ENCODE results near the gene NSL1. TPM values are rescaled to one million over a fixed set of nuclear protein-coding genes. Genes with fewer than 3 reads are reported as not detected.
"Not testable (repeated sequence)": the region's sequence is repeated elsewhere in the genome, so short reads cannot be mapped to it uniquely, and the experiment has no call there.

The NSL1 gene
- polyA plus RNA-seq, 3 donors: 38.2 to 48.2 (median 47.1) TPM

- no peak for DNase-seq (ENCODE audit: extremely low read depth in 1 of 11, low read depth in 9 of 11, low spot score in 4 of 11)
These were observed 29.3 kb downstream of the NSL1 start for GRCh38 chr1:212762234-212762633.

DNA sequence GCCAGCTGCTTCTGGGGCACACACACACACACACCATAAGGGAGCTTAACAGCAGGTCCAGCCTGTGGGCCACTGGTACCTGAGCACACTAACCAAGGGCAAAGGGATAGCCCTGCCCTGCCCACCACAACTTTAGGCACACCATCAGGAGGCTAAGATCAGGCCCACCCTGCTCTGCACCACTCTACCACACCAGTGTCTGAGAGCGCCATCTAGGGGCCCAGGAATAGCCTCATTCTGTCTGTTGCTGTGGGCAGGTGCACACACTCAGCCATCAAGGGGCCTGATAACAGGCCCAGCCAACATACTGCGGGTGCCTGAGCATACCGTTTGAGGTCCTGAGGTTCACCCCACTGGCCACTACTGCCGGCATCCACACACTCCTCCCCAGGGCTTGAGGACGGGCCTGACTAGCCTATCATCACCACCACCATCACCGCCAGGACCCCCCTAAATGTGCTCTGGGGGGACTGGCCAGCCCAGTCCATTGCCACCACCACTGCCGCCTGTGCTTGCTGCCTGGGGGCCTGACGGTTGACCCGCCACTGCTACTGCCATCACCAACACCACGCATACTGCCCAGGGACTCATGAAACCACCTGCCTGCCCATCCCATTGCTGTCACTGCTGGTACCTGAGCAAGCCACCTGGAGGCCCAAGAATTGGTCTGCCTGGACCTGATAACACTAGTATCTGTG, 31.3 kb downstream of the NSL1 start:
- no peak for DNase-seq (ENCODE audit: extremely low read depth in 1 of 11, low read depth in 9 of 11, low spot score in 4 of 11)

GRCh38 chr1:212759683-212760082, 31.9 kb downstream of the NSL1 start:
- no peak for DNase-seq (ENCODE audit: extremely low read depth in 1 of 11, low read depth in 9 of 11, low spot score in 4 of 11)

- no peak for DNase-seq (ENCODE audit: extremely low read depth in 1 of 11, low read depth in 9 of 11, low spot score in 4 of 11)
These were observed 36.9 kb downstream of the NSL1 start for GRCh38 chr1:212754680-212755079.

DNA sequence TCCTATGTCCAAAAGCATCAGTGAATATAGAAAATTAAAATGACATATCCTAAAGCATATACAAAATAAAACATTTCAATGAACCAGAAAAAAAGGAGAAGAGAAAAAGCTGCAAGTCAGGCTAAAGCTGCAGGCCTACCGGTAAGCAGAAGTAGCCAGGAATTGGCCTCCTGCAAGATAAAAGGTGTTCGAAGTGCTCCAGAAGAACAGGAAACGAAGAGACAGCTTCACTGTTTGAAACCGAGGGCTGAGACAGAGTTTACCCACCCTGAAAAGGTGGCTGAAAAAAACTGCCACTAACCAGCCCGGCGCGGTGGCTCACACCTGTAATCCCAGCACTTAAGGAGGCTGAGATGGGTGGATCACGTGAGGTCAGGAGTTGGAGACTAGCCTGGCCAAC, 37.4 kb downstream of the NSL1 start:
- no peak for DNase-seq (ENCODE audit: extremely low read depth in 1 of 11, low read depth in 9 of 11, low spot score in 4 of 11)

DNA sequence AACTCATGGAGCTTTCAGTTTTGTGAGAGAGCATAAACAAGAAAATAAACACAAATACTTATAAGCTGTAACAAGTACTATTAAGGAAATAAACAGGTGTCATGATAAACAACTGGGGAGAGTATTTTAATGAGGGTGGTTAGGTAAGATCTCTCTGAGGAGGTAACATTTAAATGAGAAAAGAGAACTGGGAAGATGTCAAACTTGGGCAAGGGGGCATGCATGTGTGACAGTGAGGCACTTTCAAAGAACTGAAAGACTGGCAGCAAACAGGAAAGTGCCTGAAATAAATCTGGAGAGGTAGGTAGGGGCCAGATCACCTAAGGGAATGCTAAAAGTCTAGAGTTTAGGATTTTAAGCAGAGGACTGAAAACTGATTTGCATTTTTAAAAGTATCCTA, 37.8 kb downstream of the NSL1 start:
- no peak for DNase-seq (ENCODE audit: extremely low read depth in 1 of 11, low read depth in 9 of 11, low spot score in 4 of 11)

- DNase-seq (ENCODE audit: extremely low read depth in 1 of 11, low read depth in 9 of 11, low spot score in 4 of 11): no peak
These were observed 38.6 kb downstream of the NSL1 start for GRCh38 chr1:212752934-212753497.

DNA sequence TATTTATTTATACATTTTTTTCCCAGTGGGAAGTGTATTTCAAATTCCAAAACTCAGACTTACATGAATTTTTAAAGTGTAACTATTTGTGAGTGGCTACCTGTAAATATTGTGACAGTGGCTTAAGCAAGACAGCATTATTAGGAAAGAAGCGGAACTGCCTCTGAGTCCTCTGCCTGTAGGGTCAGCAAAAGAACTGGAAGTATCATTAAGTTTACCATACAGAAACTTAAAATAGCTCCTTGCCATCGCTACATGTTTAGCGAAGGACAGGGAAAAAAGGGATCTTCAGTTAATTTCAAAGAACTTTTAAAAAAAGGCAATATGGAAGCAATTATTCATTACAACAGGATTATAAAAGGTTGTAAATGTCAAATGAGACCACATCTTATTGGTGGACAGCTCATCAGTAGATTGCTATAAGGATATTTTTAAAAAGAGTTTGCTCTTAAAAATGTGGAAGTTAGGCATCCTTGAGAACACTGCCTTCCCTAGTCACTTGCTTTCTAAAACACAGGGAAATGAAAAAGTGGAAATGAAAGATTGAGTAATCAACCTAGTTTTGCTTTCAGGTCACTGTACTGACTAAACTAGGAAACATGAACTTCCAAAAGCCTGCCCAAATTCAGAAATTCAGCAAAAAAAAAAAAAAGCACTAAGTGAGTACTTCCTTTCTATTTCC, 39.2 kb downstream of the NSL1 start:
- no peak for DNase-seq (ENCODE audit: extremely low read depth in 1 of 11, low read depth in 9 of 11, low spot score in 4 of 11)

- DNase-seq (ENCODE audit: extremely low read depth in 1 of 11, low read depth in 9 of 11, low spot score in 4 of 11): peak; percentile 25 to 55 (median 33)
These were observed 41.6 kb downstream of the NSL1 start for GRCh38 chr1:212749821-212750535.

DNA sequence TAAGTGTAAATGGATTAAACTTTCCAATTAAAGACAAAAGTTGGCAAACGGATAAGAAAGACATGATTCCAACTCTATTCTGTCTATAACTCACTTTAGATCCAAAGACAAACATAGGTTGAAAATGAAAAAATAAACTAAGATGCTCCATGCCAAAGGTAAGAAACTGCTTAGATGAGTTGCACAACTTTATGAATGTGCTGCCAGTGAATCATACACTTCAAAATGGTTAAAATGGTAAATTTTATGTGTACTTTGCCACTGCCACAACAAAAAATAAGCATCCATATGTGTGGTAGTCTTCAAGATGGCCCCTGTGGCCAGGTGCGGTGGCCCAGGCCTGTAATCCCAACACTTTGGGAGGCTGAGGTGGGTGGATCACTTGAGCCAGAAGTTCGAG, 45.0 kb downstream of the NSL1 start:
- no peak for DNase-seq (ENCODE audit: extremely low read depth in 1 of 11, low read depth in 9 of 11, low spot score in 4 of 11)

DNA sequence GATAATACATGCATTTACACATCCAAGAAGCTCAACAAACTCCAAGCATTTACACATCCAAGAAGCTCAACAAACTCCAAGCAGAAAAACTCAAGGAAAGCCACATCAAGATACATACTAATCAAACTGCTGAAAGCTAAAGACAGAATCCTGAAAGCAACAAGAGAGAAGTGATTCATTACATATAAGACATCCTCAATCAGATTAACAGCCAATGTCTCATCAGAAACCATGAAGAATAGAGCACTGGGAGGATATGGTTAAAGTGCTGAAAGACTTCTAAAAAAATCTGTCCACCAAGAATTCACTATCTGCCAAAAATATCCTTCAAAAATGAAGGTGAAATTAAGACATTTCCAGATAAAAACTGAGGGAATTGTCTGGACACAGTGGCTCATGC, 46.3 kb downstream of the NSL1 start:
- DNase-seq (ENCODE audit: extremely low read depth in 1 of 11, low read depth in 9 of 11, low spot score in 4 of 11): no peak

GRCh38 chr1:212743901-212744475, 47.6 kb downstream of the NSL1 start:
- DNase-seq (ENCODE audit: extremely low read depth in 1 of 11, low read depth in 9 of 11, low spot score in 4 of 11): no peak

DNA sequence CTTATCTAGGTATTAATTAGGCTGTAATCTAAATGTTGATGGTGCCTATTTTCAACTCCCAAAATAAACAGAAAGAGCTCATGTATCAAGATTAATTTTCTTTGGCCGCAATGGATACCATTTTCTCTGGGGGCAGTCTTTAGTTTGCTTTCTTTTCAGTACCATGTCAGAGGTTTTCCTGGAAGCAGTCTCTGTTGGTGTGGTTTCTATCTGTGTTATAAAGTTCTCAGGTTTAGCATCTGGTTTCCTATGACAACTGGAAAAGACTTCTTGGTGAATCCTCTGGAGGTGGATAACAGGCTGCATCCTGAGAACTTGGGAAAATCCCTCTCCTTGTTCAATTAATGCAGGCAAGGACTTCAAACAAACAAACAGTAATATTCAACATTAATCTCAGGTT, 53.2 kb downstream of the NSL1 start:
- DNase-seq (ENCODE audit: extremely low read depth in 1 of 11, low read depth in 9 of 11, low spot score in 4 of 11): peak in 2 of 11 donors; percentile 3 to 4

DNA sequence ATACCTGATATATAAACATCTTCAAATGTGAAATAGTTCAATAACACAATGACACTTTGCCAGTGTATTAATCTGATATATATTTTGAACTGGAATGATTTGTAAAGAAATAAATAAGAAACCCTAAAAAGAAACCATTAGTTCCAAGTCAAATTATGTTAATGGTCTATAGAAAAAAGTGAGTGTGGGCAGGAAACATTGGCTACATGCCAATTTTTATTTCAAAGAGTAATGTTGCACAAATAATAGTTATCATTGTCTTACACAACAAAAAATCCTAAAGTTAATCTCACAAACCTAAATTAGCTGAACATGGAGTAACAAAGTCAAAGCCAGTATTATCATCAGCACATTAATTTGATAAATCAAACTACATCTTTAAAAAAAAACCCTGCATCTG, 54.0 kb downstream of the NSL1 start:
- DNase-seq (ENCODE audit: extremely low read depth in 1 of 11, low read depth in 9 of 11, low spot score in 4 of 11): no peak

DNA sequence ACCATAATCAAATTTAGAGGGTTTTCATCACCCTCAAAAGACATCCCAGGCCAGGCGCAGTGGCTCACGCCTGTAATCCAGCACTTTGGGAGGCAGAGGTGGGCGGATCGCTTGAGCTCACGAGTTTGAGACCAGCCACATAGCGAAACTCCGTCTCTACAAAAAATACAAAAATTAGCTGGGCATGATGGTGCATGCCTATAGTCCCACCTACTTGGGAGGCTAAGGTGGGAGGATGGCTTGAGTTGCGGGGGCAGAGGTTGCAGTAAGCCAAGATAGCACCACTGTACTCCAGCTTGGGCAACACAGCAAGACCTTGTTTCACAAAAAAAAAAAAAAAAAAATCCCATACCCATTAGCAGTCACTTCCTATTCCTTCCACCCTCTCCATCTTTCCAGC, 58.5 kb downstream of the NSL1 start:
- DNase-seq (ENCODE audit: extremely low read depth in 1 of 11, low read depth in 9 of 11, low spot score in 4 of 11): no peak

GRCh38 chr1:212731630-212732029, 59.9 kb downstream of the NSL1 start:
- DNase-seq (ENCODE audit: extremely low read depth in 1 of 11, low read depth in 9 of 11, low spot score in 4 of 11): no peak

DNA sequence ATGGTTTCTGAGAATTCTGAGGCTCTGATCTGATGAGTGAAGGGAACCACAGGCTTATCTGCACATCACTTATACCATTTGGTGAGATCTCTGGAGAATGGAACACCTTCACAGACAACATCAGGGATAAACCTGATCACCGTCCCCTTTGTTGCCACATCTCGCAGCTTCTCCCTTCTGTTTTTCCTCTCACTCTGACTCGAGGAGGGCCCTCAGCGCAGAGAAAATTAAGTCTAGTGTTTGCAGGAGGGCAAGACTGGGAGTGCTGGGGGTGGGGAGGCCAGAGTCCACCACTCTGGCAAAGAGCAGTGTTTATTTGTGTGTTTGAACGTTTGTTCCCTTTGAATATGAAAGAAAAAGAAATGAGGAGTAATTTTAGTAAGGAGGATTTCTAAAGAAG, 63.0 kb downstream of the NSL1 start:
- DNase-seq (ENCODE audit: extremely low read depth in 1 of 11, low read depth in 9 of 11, low spot score in 4 of 11): no peak

- DNase-seq (ENCODE audit: extremely low read depth in 1 of 11, low read depth in 9 of 11, low spot score in 4 of 11): no peak
These were observed 64.0 kb downstream of the NSL1 start for GRCh38 chr1:212727386-212728181.

DNA sequence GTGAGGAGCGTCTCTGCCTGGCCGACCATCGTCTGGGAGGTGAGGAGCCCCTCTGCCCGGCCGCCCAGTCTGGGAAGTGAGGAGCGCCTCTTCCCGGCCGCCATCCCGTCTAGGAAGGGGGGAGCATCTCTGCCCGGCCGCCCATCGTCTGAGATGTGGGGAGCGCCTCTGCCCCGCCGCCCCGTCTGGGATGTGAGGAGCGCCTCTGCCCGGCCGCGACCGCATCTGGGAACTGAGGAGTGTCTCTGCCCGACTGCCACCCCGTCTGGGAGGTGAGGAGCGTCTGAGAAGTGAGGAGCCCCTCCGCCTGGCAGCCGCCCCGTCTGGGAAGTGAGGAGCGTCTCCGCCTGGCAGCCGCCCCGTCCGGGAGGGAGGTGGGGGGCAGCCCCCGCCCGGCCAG, 66.9 kb downstream of the NSL1 start:
- not testable (repeated sequence) for DNase-seq (ENCODE audit: extremely low read depth in 1 of 11, low read depth in 9 of 11, low spot score in 4 of 11)
